HG02938 (cell line): ENCODE results near the gene CRISPLD2.
"Not testable (repeated sequence)": the region's sequence is repeated elsewhere in the genome, so short reads cannot be mapped to it uniquely, and the experiment has no call there.

Experiments
- ATAC-seq: cut with Tn5 transposase; IDR thresholded peaks from one replicate; pipeline ENCODE4 v1.9.1; 2021; ENCODE audit warnings: mild to moderate bottlenecking, moderate library complexity; ENCODE audit not compliant: unreplicated experiment

Gene CRISPLD2

GRCh38 chr16:84855435-84856202 lies 35.8 kb downstream of the CRISPLD2 start:
- not testable (repeated sequence) for ATAC-seq

- not testable (repeated sequence) for ATAC-seq
These were observed 36.4 kb downstream of the CRISPLD2 start for GRCh38 chr16:84856203-84856581.

- ATAC-seq, result not testable (repeated sequence)
These were observed 37.0 kb downstream of the CRISPLD2 start for GRCh38 chr16:84856811-84857210.

GRCh38 chr16:84859681-84860080 lies 39.9 kb downstream of the CRISPLD2 start:
- ATAC-seq, result no peak

GRCh38 chr16:84860383-84860782 lies 40.6 kb downstream of the CRISPLD2 start:
- no peak for ATAC-seq

GRCh38 chr16:84861671-84862070 lies 41.9 kb downstream of the CRISPLD2 start:
- ATAC-seq, result no peak

GRCh38 chr16:84862804-84863480 lies 43.2 kb downstream of the CRISPLD2 start:
- ATAC-seq, result no peak

- ATAC-seq, result no peak
These were observed 43.7 kb downstream of the CRISPLD2 start for GRCh38 chr16:84863481-84863814.

- ATAC-seq, result no peak
These were observed 44.7 kb downstream of the CRISPLD2 start for GRCh38 chr16:84864326-84864955.

- ATAC-seq, result no peak
These were observed 47.9 kb downstream of the CRISPLD2 start for GRCh38 chr16:84867696-84868095.

- no peak for ATAC-seq
These were observed 48.5 kb downstream of the CRISPLD2 start for GRCh38 chr16:84868328-84868727.

GRCh38 chr16:84868829-84869472 lies 49.2 kb downstream of the CRISPLD2 start:
- no peak for ATAC-seq

- ATAC-seq, result no peak
These were observed 49.7 kb downstream of the CRISPLD2 start for GRCh38 chr16:84869473-84869845.

- not testable (repeated sequence) for ATAC-seq
These were observed 53.2 kb downstream of the CRISPLD2 start for GRCh38 chr16:84872971-84873370.

- no peak for ATAC-seq
These were observed 54.2 kb downstream of the CRISPLD2 start for GRCh38 chr16:84874004-84874435.

GRCh38 chr16:84874553-84874952 lies 54.8 kb downstream of the CRISPLD2 start:
- ATAC-seq, result no peak

GRCh38 chr16:84874983-84875382 lies 55.2 kb downstream of the CRISPLD2 start:
- no peak for ATAC-seq

- ATAC-seq, result no peak
These were observed 56.1 kb downstream of the CRISPLD2 start for GRCh38 chr16:84875846-84876245.

GRCh38 chr16:84876873-84877606 lies 57.3 kb downstream of the CRISPLD2 start:
- no peak for ATAC-seq

- no peak for ATAC-seq
These were observed 59.0 kb downstream of the CRISPLD2 start for GRCh38 chr16:84878770-84879169.
